GM19455 (cell line): ENCODE measurements around the gene ATF6.

Experiments used
- ATAC-seq: cut with Tn5 transposase; IDR thresholded peaks from one replicate; pipeline ENCODE4 v1.9.1; 2021; ENCODE audit not compliant: unreplicated experiment

ATF6 gene

DNA sequence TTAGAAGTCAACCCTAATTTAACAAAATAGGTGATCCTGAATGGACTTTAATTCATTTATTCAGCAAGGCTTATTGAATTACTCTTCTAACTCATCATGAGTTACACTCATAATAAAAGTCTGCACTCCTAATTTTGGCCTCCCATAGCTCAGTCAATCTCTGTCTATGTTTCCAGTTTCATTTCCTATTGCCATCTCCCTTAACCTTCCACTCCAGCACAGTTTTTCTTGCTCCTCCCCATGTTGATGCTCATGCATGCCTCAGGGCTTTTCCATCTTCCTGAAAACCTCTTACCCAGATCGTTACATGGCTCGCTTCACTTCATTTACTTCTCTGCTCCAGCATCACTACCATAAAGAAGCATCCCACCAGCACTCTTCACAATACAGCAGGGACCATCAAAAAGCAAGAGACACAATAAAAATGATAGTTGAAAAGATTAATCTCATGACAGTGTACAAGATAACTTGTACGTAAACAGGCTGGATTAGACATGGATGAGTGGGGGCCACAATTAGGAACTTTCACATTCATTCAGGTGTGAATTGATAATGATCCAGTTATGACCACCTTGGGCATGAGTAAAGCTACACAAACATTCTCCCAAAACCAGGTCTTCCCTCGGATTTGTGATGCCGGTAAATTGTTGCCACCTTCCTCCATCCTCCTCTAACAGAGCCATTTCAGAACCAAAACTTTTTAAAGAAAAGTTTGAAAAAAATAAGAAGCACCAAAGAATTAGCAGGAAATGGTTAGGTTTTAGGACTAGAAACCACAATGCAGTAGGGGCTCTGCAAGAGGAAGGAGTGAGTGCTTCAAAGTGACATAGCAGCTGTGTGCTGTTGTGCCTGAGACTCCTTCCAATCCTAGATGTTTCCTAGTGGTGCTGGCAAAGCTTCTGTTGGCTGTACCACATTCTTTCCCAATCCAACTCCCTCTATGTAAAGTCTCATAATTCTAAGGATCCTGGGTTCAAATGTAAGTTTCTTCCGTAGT is 167.8 kb downstream of the ATF6 start:
- no peak for ATAC-seq

DNA sequence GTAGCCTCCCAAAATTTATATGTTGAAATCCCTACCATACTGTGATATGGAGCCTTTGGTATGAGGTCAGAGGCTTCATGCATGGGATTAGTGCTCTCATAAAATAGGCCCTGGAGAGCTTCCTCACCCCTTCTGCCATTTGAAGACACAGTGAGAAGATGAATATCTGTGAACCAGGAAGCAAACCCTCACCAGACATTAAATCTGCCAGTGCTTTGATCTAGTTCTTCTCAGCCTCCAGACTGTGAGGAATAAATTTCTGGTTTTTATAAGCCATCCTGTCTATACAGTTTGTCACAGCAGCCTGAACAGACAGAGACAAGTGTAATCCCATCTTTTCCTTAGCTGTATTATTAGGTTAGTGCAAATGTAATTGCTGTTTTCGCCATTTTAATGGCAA is 169.1 kb downstream of the ATF6 start:
- no peak for ATAC-seq

DNA sequence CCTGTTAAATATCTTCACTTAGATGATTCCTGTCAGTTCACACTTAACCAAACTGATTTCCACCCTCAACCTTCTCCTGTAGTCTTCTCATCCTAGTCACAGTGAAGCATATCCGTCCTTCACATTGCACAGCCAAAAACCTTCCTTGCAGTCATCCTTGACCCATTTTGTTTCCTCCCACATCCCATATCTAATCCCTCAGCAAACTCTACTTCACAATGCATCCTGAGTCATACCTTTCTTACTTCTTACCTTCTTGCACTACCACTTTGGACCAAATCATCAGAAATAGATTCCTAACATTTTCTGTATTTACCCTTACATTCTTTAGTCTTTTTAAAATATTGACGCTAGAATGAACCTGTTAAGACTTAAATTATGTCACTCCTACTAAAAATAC is 170.7 kb downstream of the ATF6 start:
- ATAC-seq = no peak

DNA sequence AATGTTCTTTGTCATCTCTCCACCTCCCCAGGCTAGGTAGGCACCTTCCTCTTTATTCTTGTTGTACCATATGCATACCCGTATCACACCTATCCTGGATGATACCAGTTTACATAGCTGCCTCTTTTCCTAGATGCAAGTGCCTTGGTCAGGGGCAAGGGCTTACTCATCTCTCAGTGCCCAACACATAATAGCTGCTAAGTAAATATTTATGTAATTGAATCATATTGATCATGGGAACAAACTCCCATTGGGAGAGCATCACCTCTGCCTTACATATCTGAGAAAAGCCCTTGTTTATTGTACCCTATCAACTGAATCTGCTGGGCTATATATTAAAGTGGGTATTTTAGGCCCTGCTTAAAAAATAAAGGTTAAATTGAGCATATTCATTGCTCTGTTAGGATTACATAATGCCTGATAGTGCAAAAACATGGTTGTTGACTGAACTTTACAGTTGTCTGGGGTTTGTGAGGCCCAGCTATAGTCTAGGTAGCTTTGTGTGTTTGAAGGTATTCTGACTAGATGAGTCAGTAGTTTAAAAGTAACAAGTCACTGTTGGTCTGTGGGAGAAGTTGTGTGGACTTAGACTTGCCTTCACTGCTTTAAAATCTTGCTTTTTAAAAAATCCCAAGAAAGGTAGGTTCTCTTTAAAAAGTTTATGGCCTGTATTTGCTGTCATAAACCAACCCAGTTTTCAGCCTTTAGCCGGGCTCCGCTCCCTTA is 174.9 kb downstream of the ATF6 start:
- ATAC-seq = no peak

DNA sequence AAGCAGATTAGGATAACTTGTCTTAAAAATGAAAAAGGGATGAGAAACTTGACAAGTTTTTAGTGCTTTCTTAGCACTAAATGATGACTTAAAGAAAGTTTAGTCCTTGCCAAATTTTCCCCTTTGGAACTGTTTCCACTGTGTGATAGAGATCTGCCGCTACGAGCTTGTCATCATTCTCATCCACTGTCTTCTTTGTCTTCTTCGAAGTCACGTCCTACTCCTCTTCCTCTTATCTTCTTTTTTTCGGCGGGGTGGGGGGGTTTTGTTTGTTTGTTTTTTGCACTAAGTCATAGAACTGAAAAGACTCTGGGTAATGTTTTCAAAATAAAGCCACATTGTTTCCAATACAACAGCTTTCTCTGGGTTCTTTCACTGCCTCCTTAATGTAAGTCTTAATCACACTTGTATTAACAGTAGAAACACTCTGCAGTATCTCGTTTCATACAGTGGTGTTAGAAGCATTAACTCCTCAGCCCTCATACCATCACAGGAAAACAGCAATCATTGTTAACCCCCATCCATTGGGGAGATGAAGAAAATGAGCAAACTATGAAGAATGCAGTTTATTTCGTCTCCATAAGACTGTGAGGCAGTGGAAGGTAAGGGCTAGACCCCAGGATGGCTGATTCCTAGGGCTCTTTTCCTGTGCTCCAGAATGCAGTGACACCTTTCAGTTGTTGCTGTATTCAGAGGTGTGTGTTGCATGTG is 175.8 kb downstream of the ATF6 start:
- no peak for ATAC-seq

DNA sequence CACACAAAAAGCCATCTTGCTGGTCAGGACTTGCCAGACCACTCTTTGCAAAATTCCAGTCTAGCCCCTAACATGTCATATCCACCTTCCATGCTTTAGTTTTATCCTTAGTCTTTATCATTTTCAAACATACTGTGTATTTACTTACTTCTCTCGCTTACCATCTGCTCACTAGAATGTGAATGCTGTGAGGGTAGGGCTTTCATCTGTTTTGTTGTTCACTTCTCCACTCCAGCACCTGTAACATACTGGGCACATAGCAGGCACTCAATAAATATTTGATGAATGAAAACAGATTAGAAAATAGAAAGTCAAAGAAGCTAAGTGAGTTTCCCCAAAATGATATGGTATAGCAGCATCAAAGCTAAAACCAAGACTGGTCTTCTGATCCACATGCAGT is 177.6 kb downstream of the ATF6 start:
- no peak for ATAC-seq

DNA sequence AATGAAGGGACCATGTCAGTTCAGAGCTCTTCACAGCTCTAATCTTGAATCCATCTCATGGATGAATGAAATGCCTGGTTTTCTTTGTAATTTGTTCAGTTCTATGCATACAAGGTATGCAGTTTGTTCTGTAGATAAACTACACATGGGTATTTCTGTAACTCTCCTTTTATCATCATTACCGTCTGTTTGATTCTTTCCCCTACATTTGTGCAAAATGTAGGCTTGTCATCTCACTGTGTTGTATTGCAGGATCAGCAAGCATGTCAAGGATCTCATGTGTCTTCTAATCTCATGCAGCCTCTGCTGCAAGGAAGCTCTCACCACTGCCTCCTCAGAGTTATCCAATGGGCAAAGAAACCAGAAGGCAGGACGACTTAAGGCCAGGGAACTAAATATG is 178.3 kb downstream of the ATF6 start:
- ATAC-seq = no peak

DNA sequence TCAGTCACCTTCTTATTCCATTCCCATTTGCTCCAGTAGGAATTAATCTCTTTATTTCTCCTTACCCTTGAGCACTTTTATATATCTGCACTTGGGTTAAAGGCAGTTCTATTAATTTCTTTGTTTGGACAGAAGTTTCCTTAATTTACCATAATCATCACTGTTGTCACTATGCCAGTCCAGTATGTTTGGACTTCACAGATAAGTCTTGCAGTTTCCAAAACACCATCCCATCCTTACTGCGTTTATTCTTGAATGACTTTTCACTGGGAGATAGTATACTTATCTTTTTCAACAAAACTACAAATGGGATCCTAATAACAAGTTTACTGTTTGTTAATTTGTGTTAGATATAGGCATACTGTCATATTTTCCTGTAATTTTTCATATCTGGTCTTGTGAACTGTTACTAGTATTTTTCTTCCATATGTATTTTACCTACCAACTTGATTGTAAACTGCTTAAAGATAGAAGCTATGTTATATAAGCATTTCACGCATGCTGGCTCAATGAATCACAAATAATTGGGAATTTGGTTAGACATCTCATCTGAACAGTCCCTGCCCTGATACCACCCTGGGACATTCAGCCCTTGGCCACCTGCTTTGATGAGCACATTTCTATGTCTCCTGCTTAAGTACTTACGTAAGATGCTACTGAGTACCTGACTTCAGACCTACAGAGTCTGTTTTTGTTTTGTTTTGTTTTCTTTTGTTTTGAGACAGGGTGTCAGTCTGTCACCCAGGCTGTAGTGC is 179.4 kb downstream of the ATF6 start:
- no peak for ATAC-seq

DNA sequence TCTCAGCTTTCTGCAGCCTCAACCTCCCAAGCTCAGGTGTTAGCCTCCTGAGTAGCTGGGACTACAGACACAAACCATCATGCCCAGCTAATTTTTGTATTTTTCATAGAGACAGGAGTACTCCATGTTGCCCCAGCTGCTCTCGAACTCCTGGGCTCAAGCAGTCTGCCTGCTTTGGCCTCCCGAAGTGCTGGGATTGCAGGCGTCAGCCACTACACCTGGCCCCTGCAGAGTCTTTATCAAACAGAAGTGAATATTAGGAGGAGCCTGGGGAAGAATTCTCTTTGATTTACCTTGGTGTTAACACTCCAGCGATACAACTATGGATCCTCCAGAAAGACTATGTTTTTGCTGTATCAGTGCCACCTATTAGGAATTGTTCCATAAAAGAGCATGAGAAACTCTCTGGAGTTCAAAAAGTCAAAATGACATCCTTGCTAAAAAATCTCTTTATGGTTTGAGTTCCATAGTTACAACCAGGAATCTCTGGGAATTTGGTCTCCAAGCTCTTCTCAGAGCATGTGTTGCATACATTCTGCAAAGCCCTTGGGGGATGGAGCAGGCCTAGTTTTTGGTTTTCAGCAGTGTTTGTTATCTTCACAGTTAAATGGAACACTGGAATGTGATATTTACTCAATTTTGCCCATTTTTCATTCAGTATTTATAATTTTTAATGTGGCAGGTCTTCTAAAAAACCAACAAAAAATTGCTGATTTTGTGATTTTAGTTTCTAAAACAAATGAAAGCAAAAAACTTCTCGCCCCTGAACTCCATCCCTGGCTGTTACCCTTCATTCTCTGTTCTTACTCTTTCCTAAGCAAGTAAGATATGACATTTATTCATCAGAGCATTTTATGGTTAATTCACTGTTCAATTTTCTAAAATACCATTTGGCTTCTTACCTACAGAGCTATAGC is 180.2 kb downstream of the ATF6 start:
- no peak for ATAC-seq

DNA sequence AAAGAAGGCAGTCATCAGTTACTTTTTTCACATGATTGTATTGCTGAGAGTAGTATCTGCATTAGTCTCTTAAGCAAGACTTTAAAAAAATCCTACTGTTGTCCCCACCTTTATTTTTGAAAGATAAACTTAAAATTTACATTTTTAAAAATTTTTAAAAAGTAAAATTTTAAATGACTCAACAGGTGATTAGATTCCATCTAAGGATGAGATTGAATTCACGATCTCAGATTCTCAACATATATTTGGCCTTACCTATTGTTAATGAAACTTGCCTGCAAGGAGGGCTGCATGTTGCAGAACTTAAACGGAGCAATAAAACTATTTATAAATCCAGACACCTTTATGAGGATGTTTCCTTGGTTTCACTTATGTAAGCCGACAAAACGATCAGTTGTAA is 182.3 kb downstream of the ATF6 start:
- ATAC-seq = no peak

DNA sequence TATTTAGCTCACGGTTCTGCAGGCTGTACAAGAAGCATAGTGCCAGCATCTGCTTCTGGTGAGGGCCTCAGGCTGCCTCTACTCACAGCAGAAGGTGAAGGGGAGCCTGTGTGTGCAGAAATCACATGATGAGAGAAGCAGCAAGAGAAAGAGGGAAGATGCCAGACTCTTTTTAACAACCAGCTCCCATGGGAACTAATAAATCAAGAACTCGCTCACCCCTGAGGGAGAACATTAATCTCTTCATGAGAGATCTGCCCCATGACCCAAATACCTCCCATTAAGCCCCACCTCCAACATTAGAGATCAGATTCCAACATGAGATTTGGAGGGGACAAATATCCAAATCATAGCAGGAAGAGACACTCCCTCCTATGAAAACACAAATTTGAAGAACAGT is 183.4 kb downstream of the ATF6 start:
- no peak for ATAC-seq

DNA sequence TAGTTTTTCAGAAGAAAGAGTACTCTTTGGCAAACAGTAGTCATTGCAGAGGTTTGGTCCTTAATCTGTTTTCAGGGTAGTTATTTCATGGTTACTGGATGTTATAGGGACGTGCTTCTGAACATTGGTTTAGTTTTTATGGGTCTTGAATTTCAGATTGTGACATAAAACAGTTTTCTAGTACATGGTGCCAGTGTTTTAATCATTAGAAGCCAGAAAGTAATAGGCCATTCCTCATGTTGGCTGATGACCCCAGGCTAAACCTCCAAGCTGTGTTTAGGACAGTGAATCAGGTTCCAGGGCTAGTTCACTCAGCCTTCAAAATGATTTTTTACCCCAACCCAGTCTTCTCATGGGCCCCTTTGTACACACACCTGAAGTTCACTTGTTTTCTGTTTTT is 184.3 kb downstream of the ATF6 start:
- no peak for ATAC-seq

DNA sequence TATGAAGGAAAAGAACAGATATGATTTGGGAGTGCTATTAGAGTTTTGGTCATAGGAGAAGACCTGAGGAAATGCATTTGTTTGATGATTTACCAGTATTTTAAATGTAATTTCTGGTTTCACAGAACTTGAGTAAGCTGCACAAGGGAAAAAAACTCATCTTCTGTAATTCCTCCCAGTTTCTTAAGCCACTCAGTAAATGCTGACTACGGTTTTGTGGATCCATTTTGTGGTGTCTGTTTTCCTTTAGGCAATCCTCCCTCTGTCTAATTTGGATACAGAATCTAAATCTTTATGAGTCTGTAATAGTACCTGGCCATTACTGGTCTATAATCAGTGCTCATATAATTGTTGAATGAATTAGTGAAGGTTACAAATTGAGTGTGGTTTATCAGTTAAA is 185.5 kb downstream of the ATF6 start:
- ATAC-seq = no peak

DNA sequence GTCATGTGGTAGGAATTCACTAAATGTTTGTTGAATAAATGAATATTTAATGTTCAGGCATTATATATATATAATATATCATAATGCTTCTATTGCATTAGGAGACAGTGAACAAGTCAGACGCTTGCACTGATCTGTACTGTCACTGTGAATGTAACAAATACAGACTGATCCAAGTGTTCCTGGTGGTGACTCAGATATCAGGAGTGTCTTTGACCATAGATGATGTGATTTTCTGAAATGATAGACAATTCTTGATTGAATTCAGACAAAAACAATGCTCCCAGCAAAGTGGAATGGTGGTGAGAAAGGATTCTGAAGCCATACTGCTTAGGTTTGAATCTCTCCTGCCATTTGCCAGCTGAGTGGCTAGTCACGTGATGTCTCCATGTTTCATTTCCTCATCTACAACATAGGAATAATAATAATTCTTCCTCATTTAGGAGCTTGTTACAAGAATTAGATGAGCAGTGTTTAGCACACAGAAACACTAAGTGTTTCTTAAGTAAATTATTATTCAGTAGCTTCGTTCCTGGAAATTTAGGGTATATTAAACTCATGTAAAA is 186.6 kb downstream of the ATF6 start:
- no peak for ATAC-seq

DNA sequence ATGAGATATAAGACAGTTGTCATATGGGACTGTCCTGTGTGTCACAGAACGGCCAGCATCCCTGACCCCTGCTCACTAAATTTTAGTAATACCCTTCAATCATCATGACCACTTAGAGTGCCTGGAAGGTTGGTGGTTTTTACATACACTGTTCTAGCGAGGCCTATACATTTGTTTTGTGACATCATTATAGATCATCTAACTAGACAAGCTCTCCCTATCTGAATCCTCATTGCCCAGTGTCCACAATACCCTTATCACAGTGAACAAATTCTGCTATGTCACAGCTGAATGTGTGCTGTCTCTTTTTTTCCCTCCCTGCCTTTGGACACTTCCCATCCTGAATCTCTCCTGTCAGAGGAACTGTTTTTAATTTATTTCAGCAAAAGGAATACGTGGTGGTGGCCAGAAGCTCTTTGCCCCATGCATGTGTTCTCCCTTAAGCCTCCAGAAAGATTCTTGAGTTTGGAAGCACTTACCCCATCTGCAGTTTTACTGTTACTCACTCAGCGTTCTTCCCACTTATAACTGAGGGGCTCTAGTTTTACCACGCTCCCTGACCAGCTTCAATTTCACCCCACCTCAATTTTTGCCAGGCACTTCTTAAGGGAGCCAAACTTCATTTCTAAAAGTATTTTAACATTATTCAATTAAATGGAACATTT is 187.3 kb downstream of the ATF6 start:
- no peak for ATAC-seq

DNA sequence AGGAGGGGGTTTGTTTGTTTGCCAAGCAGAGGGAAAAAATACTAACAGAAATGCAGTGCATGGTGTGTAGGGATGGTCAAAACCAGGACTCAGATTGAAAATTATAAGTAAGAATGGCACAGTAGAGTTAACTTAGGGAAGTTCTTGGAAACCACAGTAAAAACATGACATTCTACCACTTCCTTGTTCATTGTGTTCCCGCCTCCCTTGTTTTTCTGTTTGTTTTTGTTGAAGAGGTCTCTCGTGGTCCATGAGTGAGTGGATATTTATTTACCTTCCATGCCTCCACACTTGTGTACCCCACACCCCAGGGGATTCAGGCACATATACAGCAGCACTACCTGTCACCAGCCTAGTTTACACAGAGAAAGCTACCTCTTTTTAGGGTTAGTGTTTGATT is 187.9 kb downstream of the ATF6 start:
- no peak for ATAC-seq

DNA sequence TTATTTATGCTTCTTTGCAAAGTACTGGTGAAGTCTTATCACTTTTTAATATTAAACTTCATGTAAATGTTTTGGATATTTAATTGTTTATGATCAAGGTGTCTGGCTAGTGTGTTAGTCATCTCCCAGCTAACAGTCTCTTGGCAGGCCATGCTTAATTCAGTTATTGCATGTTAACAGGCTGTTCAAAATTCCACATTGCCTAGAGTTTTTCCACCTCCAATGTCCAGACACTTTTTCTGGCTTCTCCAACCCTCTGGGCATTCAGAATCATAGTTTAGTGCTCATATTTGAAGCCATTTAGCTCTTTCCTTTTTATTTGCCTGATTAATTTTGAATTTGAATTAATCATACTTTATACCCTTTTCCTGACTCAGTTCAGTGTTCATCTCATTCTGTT is 188.3 kb downstream of the ATF6 start:
- no peak for ATAC-seq

DNA sequence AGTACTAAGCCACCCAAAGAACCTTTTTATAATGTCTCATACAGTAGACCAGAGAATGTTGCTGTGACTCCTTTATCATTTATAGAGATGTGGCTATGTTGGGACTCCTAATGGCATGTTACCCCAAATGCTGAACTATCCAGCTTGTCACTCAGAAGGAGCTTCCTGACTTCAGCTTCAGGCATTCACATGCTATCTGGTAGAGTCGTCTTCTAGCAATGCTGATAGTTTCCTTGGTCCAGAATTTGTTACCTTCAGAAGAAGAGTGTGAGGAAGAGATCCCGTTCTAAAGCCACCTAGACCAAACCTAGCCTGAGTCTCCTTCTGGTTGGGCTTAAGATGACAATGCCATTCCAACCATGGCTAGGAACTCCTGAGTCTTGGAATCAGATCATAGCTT is 189.5 kb downstream of the ATF6 start:
- no peak for ATAC-seq

DNA sequence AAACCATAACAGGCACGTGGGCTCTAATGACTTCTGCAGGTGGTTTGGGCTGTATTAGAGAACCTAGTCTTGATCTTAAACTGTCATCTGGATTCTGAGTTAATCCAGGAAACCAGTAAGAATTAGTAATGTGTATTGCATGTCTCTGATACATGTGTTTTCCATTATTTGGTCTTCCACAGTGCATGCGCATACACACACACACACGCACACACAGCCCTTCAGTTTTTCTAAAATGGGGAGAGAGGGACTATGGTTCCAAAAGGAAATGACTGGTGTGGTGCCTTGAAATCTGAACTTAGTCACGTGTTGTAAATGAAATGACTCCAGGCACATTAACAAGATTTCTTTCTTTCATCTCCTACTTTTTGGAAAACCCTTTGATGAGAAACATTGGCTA is 190.0 kb downstream of the ATF6 start:
- ATAC-seq = no peak
